WTC11 (cell line): ENCODE measurements around the gene RPL19. TPM values are rescaled to one million over a fixed set of nuclear protein-coding genes. Genes with fewer than 3 reads are reported as not detected.

ENCODE experiments used
- ATAC-seq: fragments of 200-7000 bp; cut with Tn5 transposase; 2 replicates; pipeline ENCODE4 v1.10.0; 2021; ENCODE audit warnings: mild to moderate bottlenecking, moderate library complexity
- CTCF ChIA-PET: fragments of 300-600 bp; sonication (Branson Sonifier 250); formaldehyde crosslinking; loops from one replicate; lab custom pipeline; 2021; ENCODE audit warnings: antibody characterized with exemption; lab: Charles Lee
- POLR2A ChIA-PET: fragments of 350-600 bp; sonication (Branson Sonifier 250); formaldehyde crosslinking; loops from one replicate; lab custom pipeline; 2021; ENCODE audit warnings: antibody characterized with exemption; lab: Charles Lee
- DNase-seq: peaks from one replicate; pipeline ENCODE4 v3.0.0; 2021; ENCODE audit warnings: low spot score
- H3K27ac Mint-ChIP-seq: 2 replicates; pipeline ENCODE4 v1.8.0; 2021; ENCODE audit warnings: mixed read lengths
- H3K27me3 Mint-ChIP-seq: 2 replicates; pipeline ENCODE4 v1.8.0; 2021; ENCODE audit warnings: low read depth, mild to moderate bottlenecking, moderate library complexity, mixed read lengths
- H3K36me3 Mint-ChIP-seq: 2 replicates; pipeline ENCODE4 v1.8.0; 2021; ENCODE audit warnings: mixed read lengths
- H3K4me1 Mint-ChIP-seq: 2 replicates; pipeline ENCODE4 v1.8.0; 2022; ENCODE audit warnings: mixed read lengths
- H3K4me3 Mint-ChIP-seq: 2 replicates; pipeline ENCODE4 v1.8.0; 2021; ENCODE audit warnings: mild to moderate bottlenecking, moderate library complexity, mixed read lengths
- H3K9me3 Mint-ChIP-seq: 2 replicates; pipeline ENCODE4 v1.8.0; 2021; ENCODE audit warnings: mixed read lengths
- ATF1 ChIP-seq: sonication (generic); formaldehyde crosslinking; IDR thresholded peaks from 2 replicates; pipeline ENCODE4 v1.8.1; 2023; ENCODE audit warnings: mild to moderate bottlenecking, moderate library complexity, missing genetic modification reagents
- ELF4 ChIP-seq: sonication (generic); formaldehyde crosslinking; IDR thresholded peaks from 2 replicates; pipeline ENCODE4 v1.8.1; 2022; ENCODE audit warnings: low read depth, mild to moderate bottlenecking, moderate library complexity, missing genetic modification reagents
- FOXJ3 ChIP-seq: sonication (generic); formaldehyde crosslinking; IDR thresholded peaks from 2 replicates; pipeline ENCODE4 v1.9.0; 2021; ENCODE audit warnings: missing genetic modification reagents, mild to moderate bottlenecking, borderline replicate concordance
- KAT7 ChIP-seq: sonication (generic); formaldehyde crosslinking; IDR thresholded peaks from 2 replicates; pipeline ENCODE4 v1.8.1; 2023; ENCODE audit warnings: missing genetic modification reagents, mild to moderate bottlenecking, borderline replicate concordance
- TCF7 ChIP-seq: sonication (generic); formaldehyde crosslinking; IDR thresholded peaks from 2 replicates; pipeline ENCODE4 v1.8.0; 2022; ENCODE audit warnings: mild to moderate bottlenecking, low read depth, missing genetic modification reagents, moderate library complexity
- TEAD1 ChIP-seq: sonication (generic); formaldehyde crosslinking; IDR thresholded peaks from 2 replicates; pipeline ENCODE4 v1.8.0; 2022; ENCODE audit warnings: mild to moderate bottlenecking, missing genetic modification reagents
- TEAD4 ChIP-seq: sonication (generic); formaldehyde crosslinking; IDR thresholded peaks from 2 replicates; pipeline ENCODE4 v1.8.0; 2022; ENCODE audit warnings: mild to moderate bottlenecking, missing genetic modification reagents
- ZNF416 ChIP-seq: fragments of 250-450 bp; sonication (Bioruptor Pico); IDR thresholded peaks from 2 replicates; pipeline ENCODE4 v1.9.0; 2021; ENCODE audit warnings: mild to moderate bottlenecking, inconsistent platforms
- ZNF671 ChIP-seq: fragments of 250-450 bp; sonication (Bioruptor Pico); IDR thresholded peaks from 2 replicates; pipeline ENCODE4 v1.8.0; 2021; ENCODE audit warnings: mild to moderate bottlenecking
- total RNA-seq: library from RNA; stranded (reverse); gene quantifications from 3 replicates; pipeline ENCODE4 v1.2.3, GENCODE V29; 2021
- TF ChIP-seq, protein P1 (sequence below): fragments of 200-600 bp; IDR thresholded peaks from 2 replicates; pipeline ENCODE4 v1.8.0; 2022; ENCODE audit warnings: antibody characterized with exemption
- TF ChIP-seq, protein P2 (sequence below): sonication (generic); formaldehyde crosslinking; IDR thresholded peaks from 2 replicates; pipeline ENCODE4 v1.8.1; 2023; ENCODE audit warnings: mild to moderate bottlenecking, moderate library complexity, missing genetic modification reagents
- TF ChIP-seq, protein P3 (sequence below): sonication (generic); formaldehyde crosslinking; IDR thresholded peaks from 2 replicates; pipeline ENCODE4 v1.8.0; 2022; ENCODE audit warnings: mild to moderate bottlenecking, missing genetic modification reagents
- TF ChIP-seq, protein P4 (sequence below): sonication (generic); formaldehyde crosslinking; IDR thresholded peaks from 2 replicates; pipeline ENCODE4 v1.8.1; 2022; ENCODE audit warnings: low read depth, mild to moderate bottlenecking, moderate library complexity, missing genetic modification reagents, borderline replicate concordance
- TF ChIP-seq, protein P5 (sequence below): sonication (generic); formaldehyde crosslinking; IDR thresholded peaks from 2 replicates; pipeline ENCODE4 v1.8.0; 2022; ENCODE audit warnings: mild to moderate bottlenecking, missing genetic modification reagents
- TF ChIP-seq, protein P6 (sequence below): sonication (generic); formaldehyde crosslinking; IDR thresholded peaks from 2 replicates; pipeline ENCODE4 v1.8.1; 2022; ENCODE audit warnings: missing genetic modification reagents, borderline replicate concordance
- TF ChIP-seq, protein P7 (sequence below): sonication (generic); formaldehyde crosslinking; IDR thresholded peaks from 2 replicates; pipeline ENCODE4 v1.8.1; 2022; ENCODE audit warnings: low read depth, missing genetic modification reagents, borderline replicate concordance

Gene RPL19
- total RNA-seq, 1 experiment from 2014 or later: 1,970 TPM

DNA sequence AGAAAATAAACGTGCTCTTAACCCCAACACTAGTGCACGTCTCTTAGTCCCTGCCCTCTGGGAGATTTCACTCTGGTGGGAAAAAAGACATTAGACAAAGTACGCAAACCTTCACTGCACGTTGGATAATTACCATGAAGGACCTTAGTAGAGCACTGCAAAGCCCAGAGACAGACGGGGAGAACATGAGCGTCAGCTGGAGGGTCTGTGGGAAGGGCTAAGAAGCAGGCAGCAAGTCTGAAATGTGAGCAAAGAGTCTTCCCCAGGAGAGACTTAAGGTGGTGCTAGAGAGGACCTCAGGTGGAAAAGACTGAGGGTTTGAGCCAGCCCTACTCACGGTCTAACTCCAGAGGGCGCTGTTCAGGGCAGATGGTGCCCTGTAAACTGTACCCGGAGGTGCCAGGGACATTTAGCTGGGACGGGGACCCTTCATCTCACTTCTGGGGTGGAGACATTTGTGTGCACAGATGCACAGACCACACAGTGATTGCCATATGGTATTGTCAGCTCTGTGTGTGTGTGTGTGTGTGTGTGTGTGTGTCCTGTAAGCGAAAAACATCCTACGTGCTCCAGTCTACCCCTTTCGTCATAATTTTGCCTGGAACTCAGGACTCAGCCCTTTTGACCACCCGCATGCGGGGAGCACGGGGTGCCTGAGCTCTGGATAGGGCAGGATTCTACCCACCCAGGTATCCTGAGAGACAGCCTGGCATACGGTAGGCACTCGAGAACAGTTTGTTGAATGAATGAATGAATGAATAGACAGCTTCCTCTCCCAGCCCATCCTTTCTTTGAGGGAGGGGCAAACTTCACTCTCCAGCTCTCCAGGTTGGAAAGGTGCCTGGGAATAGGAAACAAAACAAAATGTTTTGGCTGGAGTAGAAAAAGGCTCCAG is 35.7 kb downstream of the RPL19 start:
- CTCF ChIA-PET: interaction anchor here (0.5 to 15.5 kb wide), 70 partner anchors 8 to 955 kb away, joined by 3 to 626 read pairs (median 4); partner anchors contain the start of genes ARL5C, CACNB1, FBXL20 and FBXO47
- POLR2A ChIA-PET: interaction anchor here (0.6 to 1.7 kb wide), 6 partner anchors 9 to 225 kb away, joined by 3 to 6 read pairs (median 4); no protein-coding TSS in a partner anchor
- H3K36me3 Mint-ChIP-seq: no peaks in the 10 kb centered on the region
- TF ChIP-seq, protein P1, sequence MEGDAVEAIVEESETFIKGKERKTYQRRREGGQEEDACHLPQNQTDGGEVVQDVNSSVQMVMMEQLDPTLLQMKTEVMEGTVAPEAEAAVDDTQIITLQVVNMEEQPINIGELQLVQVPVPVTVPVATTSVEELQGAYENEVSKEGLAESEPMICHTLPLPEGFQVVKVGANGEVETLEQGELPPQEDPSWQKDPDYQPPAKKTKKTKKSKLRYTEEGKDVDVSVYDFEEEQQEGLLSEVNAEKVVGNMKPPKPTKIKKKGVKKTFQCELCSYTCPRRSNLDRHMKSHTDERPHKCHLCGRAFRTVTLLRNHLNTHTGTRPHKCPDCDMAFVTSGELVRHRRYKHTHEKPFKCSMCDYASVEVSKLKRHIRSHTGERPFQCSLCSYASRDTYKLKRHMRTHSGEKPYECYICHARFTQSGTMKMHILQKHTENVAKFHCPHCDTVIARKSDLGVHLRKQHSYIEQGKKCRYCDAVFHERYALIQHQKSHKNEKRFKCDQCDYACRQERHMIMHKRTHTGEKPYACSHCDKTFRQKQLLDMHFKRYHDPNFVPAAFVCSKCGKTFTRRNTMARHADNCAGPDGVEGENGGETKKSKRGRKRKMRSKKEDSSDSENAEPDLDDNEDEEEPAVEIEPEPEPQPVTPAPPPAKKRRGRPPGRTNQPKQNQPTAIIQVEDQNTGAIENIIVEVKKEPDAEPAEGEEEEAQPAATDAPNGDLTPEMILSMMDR: peak; percentile 94
- TF ChIP-seq ATF1 (CRISPR knock-in tag): no peak
- TF ChIP-seq, protein P2, sequence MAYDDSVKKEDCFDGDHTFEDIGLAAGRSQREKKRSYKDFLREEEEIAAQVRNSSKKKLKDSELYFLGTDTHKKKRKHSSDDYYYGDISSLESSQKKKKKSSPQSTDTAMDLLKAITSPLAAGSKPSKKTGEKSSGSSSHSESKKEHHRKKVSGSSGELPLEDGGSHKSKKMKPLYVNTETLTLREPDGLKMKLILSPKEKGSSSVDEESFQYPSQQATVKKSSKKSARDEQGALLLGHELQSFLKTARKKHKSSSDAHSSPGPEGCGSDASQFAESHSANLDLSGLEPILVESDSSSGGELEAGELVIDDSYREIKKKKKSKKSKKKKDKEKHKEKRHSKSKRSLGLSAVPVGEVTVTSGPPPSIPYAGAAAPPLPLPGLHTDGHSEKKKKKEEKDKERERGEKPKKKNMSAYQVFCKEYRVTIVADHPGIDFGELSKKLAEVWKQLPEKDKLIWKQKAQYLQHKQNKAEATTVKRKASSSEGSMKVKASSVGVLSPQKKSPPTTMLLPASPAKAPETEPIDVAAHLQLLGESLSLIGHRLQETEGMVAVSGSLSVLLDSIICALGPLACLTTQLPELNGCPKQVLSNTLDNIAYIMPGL: peak; percentile 58; the same call in 1 of the 2 replicates
- ATAC-seq (peak; percentile 85), DNase-seq (peak; percentile 79)
- peaks cover 25% of the 10 kb centered on the region for H3K4me1 Mint-ChIP-seq
- no peaks in the 10 kb centered on the region for H3K9me3 Mint-ChIP-seq
- H3K4me3 Mint-ChIP-seq: peak overlapping the region; percentile 35; the same call in 1 of the 2 replicates
- H3K27me3 Mint-ChIP-seq: peaks cover 6% of the 10 kb centered on the region; the same call in 1 of the 2 replicates
- H3K27ac Mint-ChIP-seq: peak overlapping the region; percentile 80; the same call in 1 of the 2 replicates

- CTCF ChIA-PET: interaction anchor here (0.6 to 15.5 kb wide), 54 partner anchors 9 to 954 kb away, joined by 3 to 626 read pairs (median 4); partner anchors contain the start of genes ARL5C, CACNB1, FBXO47 and MED1
- Mint-ChIP-seq H3K27me3 (peaks cover 6% of the 10 kb centered on the region; the same call in 1 of the 2 replicates), H3K9me3 (no peaks in the 10 kb centered on the region), H3K4me3 (no peak overlapping the region), H3K27ac (no peak overlapping the region), H3K36me3 (no peaks in the 10 kb centered on the region), H3K4me1 (peaks cover 21% of the 10 kb centered on the region)
- ATAC-seq (no peak), DNase-seq (no peak)
- POLR2A ChIA-PET: interaction anchor here (1.2 to 1.7 kb wide), 3 partner anchors 8 to 82 kb away, joined by 3 to 5 read pairs (median 3); no protein-coding TSS in a partner anchor
- TF ChIP-seq, protein P3, sequence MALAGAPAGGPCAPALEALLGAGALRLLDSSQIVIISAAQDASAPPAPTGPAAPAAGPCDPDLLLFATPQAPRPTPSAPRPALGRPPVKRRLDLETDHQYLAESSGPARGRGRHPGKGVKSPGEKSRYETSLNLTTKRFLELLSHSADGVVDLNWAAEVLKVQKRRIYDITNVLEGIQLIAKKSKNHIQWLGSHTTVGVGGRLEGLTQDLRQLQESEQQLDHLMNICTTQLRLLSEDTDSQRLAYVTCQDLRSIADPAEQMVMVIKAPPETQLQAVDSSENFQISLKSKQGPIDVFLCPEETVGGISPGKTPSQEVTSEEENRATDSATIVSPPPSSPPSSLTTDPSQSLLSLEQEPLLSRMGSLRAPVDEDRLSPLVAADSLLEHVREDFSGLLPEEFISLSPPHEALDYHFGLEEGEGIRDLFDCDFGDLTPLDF (CRISPR knock-in tag): no peak
- no peak for TF ChIP-seq ELF4 (CRISPR knock-in tag)
- TF ChIP-seq, protein P4, sequence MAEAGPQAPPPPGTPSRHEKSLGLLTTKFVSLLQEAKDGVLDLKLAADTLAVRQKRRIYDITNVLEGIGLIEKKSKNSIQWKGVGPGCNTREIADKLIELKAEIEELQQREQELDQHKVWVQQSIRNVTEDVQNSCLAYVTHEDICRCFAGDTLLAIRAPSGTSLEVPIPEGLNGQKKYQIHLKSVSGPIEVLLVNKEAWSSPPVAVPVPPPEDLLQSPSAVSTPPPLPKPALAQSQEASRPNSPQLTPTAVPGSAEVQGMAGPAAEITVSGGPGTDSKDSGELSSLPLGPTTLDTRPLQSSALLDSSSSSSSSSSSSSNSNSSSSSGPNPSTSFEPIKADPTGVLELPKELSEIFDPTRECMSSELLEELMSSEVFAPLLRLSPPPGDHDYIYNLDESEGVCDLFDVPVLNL: no peak
- TF ChIP-seq TEAD4 (CRISPR knock-in tag): no peak
- TF ChIP-seq, protein P5, sequence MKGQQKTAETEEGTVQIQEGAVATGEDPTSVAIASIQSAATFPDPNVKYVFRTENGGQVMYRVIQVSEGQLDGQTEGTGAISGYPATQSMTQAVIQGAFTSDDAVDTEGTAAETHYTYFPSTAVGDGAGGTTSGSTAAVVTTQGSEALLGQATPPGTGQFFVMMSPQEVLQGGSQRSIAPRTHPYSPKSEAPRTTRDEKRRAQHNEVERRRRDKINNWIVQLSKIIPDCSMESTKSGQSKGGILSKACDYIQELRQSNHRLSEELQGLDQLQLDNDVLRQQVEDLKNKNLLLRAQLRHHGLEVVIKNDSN (CRISPR knock-in tag): no peak
- TF ChIP-seq, protein P2: no peak
- no peak for TF ChIP-seq ZNF671
- TF ChIP-seq, protein P6, sequence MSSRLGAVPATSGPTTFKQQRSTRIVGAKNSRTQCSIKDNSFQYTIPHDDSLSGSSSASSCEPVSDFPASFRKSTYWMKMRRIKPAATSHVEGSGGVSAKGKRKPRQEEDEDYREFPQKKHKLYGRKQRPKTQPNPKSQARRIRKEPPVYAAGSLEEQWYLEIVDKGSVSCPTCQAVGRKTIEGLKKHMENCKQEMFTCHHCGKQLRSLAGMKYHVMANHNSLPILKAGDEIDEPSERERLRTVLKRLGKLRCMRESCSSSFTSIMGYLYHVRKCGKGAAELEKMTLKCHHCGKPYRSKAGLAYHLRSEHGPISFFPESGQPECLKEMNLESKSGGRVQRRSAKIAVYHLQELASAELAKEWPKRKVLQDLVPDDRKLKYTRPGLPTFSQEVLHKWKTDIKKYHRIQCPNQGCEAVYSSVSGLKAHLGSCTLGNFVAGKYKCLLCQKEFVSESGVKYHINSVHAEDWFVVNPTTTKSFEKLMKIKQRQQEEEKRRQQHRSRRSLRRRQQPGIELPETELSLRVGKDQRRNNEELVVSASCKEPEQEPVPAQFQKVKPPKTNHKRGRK: no peak
- TF ChIP-seq KAT7: no peak
- no peak for TF ChIP-seq FOXJ3 (CRISPR knock-in tag)
- no peak for TF ChIP-seq ZNF416
- TF ChIP-seq, protein P1: no peak
- no peak for TF ChIP-seq TCF7 (CRISPR knock-in tag)
- no peak for TF ChIP-seq TEAD1
- TF ChIP-seq, protein P7, sequence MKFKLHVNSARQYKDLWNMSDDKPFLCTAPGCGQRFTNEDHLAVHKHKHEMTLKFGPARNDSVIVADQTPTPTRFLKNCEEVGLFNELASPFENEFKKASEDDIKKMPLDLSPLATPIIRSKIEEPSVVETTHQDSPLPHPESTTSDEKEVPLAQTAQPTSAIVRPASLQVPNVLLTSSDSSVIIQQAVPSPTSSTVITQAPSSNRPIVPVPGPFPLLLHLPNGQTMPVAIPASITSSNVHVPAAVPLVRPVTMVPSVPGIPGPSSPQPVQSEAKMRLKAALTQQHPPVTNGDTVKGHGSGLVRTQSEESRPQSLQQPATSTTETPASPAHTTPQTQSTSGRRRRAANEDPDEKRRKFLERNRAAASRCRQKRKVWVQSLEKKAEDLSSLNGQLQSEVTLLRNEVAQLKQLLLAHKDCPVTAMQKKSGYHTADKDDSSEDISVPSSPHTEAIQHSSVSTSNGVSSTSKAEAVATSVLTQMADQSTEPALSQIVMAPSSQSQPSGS (CRISPR knock-in tag): no peak
Measured at GRCh38 chr17:39236450-39236927, 36.4 kb downstream of the RPL19 start.
